Endothelial cell (in vitro differentiated cells): ENCODE measurements around the gene TPSG1. TPM values are rescaled to one million over a fixed set of nuclear protein-coding genes. Genes with fewer than 3 reads are reported as not detected.

Experiments
- DNase-seq: peaks from one replicate; pipeline ENCODE4 v3.0.0; 2021; ENCODE audit warnings: low spot score
- H3K27ac Mint-ChIP-seq: one replicate; pipeline ENCODE4 v1.8.0; 2021; ENCODE audit warnings: mixed read lengths, inconsistent platforms; ENCODE audit not compliant: unreplicated experiment
- H3K27me3 Mint-ChIP-seq: one replicate; pipeline ENCODE4 v1.8.0; 2021; ENCODE audit warnings: mild to moderate bottlenecking, moderate library complexity, mixed read lengths, inconsistent platforms; ENCODE audit not compliant: unreplicated experiment
- H3K36me3 Mint-ChIP-seq: one replicate; pipeline ENCODE4 v1.8.0; 2021; ENCODE audit warnings: mild to moderate bottlenecking, low read depth, mixed read lengths, inconsistent platforms; ENCODE audit not compliant: unreplicated experiment
- H3K4me1 Mint-ChIP-seq: one replicate; pipeline ENCODE4 v1.8.0; 2021; ENCODE audit warnings: mild to moderate bottlenecking, mixed read lengths, inconsistent platforms; ENCODE audit not compliant: unreplicated experiment
- H3K4me3 Mint-ChIP-seq: one replicate; pipeline ENCODE4 v1.8.0; 2021; ENCODE audit warnings: mild to moderate bottlenecking, mixed read lengths, inconsistent platforms; ENCODE audit not compliant: unreplicated experiment
- H3K9me3 Mint-ChIP-seq: one replicate; pipeline ENCODE4 v1.8.0; 2021; ENCODE audit warnings: mixed read lengths, inconsistent platforms; ENCODE audit not compliant: unreplicated experiment
- CTCF ChIP-seq: fragments of 200-600 bp; sonication (generic); IDR thresholded peaks from one replicate; pipeline ENCODE4 v1.5.0; 2021; ENCODE audit warnings: antibody characterized with exemption; ENCODE audit not compliant: unreplicated experiment
- total RNA-seq: library from RNA; stranded (reverse); fragmentation: NEBNext Ultra II Directional; extraction: Animal tissue kit (Norgen Biotek cat#: 25700); gene quantifications from one replicate; pipeline ENCODE4 v1.2.1, GENCODE V29; 2021; ENCODE audit not compliant: unreplicated experiment

TPSG1 gene
- total RNA-seq, 1 donor from 2014 or later: not detected

GRCh38 chr16:1213796-1214372, 11.2 kb downstream of the TPSG1 start:
- Mint-ChIP-seq H3K9me3 (no peaks in the 10 kb centered on the region), H3K27me3 (no peaks in the 10 kb centered on the region), H3K36me3 (no peaks in the 10 kb centered on the region), H3K4me3 (no peak overlapping the region), H3K27ac (no peak overlapping the region), H3K4me1 (no peaks in the 10 kb centered on the region)
- no peak for DNase-seq
- no peak for TF ChIP-seq CTCF

DNA sequence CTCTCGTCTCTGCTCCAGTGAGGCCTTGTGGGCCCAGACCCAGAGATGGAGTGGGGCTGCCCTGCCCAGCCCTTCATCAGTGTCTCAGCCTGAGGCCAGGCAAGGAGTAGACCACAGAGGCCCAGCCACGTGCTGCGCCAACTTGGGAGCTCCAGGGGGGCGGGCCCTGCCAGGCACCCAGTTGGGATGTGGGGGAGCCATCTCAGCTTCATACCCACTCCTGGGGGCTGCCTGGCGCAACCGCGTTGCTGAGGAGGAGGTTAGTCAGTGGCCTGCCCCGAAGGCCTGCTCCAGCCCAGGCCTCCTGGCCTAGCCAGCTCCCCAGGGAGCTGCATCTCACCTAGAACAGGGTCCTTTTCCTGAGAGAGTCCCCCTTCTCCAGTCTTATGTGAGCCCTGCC, 11.8 kb downstream of the TPSG1 start:
- no peaks in the 10 kb centered on the region for H3K4me1 Mint-ChIP-seq
- no peak overlapping the region for H3K27ac Mint-ChIP-seq
- DNase-seq: no peak
- no peak for TF ChIP-seq CTCF
- no peaks in the 10 kb centered on the region for H3K27me3 Mint-ChIP-seq
- H3K36me3 Mint-ChIP-seq: no peaks in the 10 kb centered on the region
- no peaks in the 10 kb centered on the region for H3K9me3 Mint-ChIP-seq
- no peak overlapping the region for H3K4me3 Mint-ChIP-seq

DNA sequence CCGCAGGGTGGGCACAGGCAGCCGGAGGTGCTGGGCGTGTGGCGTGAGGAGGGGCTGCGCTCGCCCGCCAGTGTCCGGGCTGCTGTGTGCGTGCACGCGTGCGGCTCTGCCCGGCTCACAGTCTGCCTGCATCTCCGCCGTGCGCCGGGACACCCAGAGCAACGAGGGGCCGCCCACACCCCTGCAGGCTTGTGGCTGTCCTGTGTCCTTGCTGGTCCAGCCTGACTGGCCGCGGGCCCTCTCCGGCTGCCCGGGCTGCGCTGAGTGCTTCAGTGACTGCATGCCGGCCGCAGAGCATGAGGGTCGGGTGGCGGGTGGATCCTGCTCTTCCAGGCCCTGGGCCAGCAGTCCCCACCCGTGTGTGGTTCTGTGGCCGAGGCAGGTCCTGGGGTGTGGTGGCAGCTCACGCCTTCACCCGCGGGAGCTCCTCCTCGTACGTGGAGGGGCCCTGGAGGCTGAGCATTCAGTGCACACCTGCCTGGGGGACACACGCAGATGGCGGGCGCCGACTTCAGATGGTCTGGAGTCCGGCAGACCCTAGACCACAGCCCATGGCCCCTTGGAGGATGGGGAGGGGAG, 12.4 kb downstream of the TPSG1 start:
- no peaks in the 10 kb centered on the region for H3K4me1 Mint-ChIP-seq
- no peak for TF ChIP-seq CTCF
- H3K4me3 Mint-ChIP-seq: no peak overlapping the region
- no peak for DNase-seq
- no peaks in the 10 kb centered on the region for H3K36me3 Mint-ChIP-seq
- no peaks in the 10 kb centered on the region for H3K9me3 Mint-ChIP-seq
- no peak overlapping the region for H3K27ac Mint-ChIP-seq
- H3K27me3 Mint-ChIP-seq: no peaks in the 10 kb centered on the region

- Mint-ChIP-seq H3K4me1 (no peaks in the 10 kb centered on the region), H3K27me3 (no peaks in the 10 kb centered on the region), H3K4me3 (no peak overlapping the region), H3K27ac (no peak overlapping the region), H3K9me3 (no peaks in the 10 kb centered on the region), H3K36me3 (no peaks in the 10 kb centered on the region)
- no peak for TF ChIP-seq CTCF
- no peak for DNase-seq
Observed at GRCh38 chr16:1211451-1212268, 13.4 kb downstream of the TPSG1 start.

GRCh38 chr16:1210461-1210860, 14.6 kb downstream of the TPSG1 start:
- Mint-ChIP-seq H3K27me3 (no peaks in the 10 kb centered on the region), H3K4me1 (no peaks in the 10 kb centered on the region), H3K4me3 (no peak overlapping the region), H3K36me3 (no peaks in the 10 kb centered on the region), H3K9me3 (no peaks in the 10 kb centered on the region), H3K27ac (no peak overlapping the region)
- DNase-seq: no peak
- TF ChIP-seq CTCF: no peak
